ENCODE data around the gene CALM1.

DNA sequence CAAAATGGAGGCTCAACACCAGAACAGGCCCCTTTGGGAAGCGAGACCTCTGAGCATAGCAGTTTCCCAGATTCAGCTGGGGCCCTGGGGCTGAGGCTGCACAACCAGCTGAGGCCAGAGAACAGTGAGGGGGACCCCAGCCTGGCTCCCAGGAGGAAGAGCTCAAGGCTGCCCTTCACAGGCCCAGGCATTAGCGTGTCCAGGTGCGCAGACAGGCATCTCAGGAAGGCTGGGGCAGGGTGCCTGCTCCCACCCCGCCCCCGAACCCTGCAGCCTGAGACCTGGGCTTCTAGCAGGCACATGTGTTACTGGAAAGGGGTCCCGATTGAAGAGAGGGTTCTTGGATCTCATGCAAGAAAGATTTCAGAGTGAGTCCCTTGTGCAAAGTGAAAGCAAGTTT, 27.2 kb downstream of the CALM1 start:
- TF ChIP-seq, protein P1, sequence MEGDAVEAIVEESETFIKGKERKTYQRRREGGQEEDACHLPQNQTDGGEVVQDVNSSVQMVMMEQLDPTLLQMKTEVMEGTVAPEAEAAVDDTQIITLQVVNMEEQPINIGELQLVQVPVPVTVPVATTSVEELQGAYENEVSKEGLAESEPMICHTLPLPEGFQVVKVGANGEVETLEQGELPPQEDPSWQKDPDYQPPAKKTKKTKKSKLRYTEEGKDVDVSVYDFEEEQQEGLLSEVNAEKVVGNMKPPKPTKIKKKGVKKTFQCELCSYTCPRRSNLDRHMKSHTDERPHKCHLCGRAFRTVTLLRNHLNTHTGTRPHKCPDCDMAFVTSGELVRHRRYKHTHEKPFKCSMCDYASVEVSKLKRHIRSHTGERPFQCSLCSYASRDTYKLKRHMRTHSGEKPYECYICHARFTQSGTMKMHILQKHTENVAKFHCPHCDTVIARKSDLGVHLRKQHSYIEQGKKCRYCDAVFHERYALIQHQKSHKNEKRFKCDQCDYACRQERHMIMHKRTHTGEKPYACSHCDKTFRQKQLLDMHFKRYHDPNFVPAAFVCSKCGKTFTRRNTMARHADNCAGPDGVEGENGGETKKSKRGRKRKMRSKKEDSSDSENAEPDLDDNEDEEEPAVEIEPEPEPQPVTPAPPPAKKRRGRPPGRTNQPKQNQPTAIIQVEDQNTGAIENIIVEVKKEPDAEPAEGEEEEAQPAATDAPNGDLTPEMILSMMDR (conservative IDR thresholded peaks at IDR 0.05; ENCODE audit: low read length), result no peak
- no peak for TF ChIP-seq EZH2phosphoT487 (IDR thresholded peaks at IDR 0.05; ENCODE audit: borderline replicate concordance)
